GM10266 (cell line): ENCODE measurements around the gene TMEM204.

ENCODE experiments used
- DNase-seq: peaks from one replicate; pipeline ENCODE4 v3.0.0; 2012; ENCODE audit errors: extremely low spot score
- TF ChIP-seq, protein P1 (sequence below): IDR thresholded peaks from 2 replicates; pipeline ENCODE4 v1.5.1; 2012; ENCODE audit warnings: mild to moderate bottlenecking, low read depth; ENCODE audit not compliant: control insufficient read depth, insufficient read depth; ENCODE audit errors: missing control alignments

The TMEM204 gene

DNA sequence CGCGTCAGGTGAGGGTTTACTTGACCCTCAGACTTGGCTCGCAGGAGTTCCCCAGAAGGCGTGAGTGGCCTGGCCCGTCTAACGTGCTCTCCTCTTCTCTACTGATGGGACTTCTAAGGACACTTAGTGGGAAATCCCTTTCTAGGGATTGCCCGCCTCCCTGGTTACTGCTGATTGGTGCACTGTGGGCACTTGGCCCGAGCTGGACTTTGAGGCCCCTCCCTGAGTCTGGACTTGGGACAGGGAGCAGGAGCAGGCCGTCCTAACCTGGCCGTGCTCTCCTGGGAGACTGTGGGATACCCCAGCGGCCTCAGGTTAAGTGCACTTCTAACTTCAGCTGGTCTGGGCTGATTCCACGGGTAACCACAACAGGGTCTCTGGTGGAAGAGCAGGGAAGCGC lies 63.7 kb downstream of the TMEM204 start:
- TF ChIP-seq, protein P1, sequence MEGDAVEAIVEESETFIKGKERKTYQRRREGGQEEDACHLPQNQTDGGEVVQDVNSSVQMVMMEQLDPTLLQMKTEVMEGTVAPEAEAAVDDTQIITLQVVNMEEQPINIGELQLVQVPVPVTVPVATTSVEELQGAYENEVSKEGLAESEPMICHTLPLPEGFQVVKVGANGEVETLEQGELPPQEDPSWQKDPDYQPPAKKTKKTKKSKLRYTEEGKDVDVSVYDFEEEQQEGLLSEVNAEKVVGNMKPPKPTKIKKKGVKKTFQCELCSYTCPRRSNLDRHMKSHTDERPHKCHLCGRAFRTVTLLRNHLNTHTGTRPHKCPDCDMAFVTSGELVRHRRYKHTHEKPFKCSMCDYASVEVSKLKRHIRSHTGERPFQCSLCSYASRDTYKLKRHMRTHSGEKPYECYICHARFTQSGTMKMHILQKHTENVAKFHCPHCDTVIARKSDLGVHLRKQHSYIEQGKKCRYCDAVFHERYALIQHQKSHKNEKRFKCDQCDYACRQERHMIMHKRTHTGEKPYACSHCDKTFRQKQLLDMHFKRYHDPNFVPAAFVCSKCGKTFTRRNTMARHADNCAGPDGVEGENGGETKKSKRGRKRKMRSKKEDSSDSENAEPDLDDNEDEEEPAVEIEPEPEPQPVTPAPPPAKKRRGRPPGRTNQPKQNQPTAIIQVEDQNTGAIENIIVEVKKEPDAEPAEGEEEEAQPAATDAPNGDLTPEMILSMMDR, result no peak
- DNase-seq, result no peak

DNA sequence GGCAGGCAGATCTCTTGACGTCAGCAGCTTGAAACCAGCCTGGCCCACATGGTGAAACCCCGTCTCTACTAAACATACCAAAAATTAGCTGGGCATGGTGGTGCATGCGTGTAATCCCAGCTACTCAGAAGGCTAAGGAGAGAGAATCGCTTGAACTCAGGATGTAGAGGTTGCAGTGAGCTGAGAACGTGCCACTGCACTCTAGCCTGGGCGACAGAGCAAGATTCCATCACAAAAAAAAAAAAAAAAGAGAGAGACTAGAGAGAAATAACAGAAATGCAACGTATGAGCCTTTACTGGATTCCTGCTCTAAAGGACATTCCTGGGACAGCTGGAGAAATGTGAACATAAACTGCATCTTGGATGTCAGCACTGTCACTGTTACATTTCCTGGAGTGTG lies 67.6 kb downstream of the TMEM204 start:
- TF ChIP-seq, protein P1, result no peak
- DNase-seq, result no peak

DNA sequence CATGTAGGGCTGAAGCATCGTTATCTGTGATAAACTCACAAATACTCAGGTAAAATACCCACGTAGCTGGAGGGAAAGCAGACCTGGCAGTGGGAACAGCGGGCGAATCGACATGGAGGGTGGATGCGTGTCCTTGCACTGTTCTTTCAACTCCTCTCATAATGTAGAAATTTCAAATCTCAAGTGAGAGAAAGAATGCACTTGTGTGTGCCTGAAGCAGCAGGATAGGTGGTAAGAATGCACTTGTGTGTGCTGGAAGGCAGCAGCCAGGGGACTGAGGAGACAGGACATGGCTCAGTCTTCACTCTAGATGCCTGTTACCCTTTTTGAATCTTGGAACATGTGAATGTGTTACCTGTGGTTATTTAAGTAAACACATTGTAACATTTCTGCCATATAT lies 68.0 kb downstream of the TMEM204 start:
- TF ChIP-seq, protein P1, result no peak
- no peak for DNase-seq

DNA sequence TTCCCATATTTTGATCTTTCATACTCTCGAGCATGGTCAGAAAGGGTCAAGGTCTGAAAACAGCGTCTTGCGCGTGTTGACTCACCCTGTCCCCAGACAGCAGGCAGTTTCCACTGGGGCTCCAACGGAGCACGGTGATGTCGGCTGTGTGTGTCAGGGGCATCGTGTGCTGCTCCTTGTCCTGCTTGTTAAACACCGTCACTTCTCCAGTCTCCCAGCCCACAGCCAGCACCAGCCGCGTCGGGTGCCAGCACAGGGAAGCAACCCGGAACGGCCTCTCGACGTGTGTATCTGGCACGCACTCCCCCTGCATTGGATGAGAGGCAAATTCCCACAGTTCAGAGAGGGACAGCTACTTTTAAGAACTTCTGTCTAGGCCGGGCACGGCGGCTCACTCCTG lies 68.8 kb downstream of the TMEM204 start:
- TF ChIP-seq, protein P1, result no peak

More for the DNA sequence above, 68.8 kb downstream of the TMEM204 start:
- DNase-seq, result no peak
